GM19397 (cell line): ENCODE measurements around the gene SNCA.

Experiments
- ATAC-seq: cut with Tn5 transposase; IDR thresholded peaks from one replicate; pipeline ENCODE4 v1.9.1; 2021; ENCODE audit warnings: mild to moderate bottlenecking, moderate library complexity; ENCODE audit not compliant: unreplicated experiment

SNCA gene

GRCh38 chr4:89712827-89713226 lies 124.1 kb downstream of the SNCA start:
- no peak for ATAC-seq

DNA sequence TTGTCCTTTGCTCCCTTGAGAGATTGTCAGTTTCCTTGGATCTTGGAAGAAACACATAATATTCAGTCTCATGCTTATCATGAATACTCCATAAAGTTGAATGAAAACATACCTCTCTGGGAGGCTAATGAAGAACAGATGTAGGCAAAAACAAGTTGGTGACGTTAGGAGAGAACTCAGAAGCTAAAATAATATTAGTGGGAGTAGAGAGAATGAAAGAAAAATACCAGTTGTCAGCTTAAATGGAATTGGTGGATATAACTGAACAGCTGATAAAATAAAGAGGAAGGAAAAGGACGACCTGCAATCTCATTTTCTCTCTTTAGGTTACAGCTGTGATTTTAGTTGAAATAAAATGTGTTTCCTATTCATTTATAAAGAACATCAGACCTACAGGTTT lies 124.8 kb downstream of the SNCA start:
- ATAC-seq, result no peak

DNA sequence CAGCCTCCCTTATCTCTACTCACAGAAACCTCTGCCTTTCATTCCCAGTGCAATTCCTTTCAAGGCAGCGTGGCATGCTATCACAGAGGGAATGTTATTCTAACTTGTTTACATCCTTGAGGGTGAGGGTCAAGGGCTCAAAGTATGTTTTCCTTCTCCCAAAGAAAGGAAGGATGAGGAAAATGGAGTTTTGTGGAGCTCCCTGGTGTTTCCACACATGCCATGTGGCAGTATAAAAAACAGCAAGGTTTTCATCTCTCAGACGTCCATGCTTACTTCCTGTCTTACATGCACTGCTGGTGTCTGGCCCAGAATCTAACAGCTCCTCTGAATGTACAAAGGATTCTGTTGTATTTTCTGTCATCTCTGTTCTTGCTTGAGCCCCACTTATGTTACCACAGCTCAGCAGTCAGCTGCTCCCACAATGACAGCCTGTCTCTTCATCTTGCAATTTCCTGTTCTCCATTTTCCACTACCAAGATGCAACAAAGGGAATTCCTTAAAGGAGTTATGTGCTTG lies 128.0 kb downstream of the SNCA start:
- ATAC-seq, result no peak

DNA sequence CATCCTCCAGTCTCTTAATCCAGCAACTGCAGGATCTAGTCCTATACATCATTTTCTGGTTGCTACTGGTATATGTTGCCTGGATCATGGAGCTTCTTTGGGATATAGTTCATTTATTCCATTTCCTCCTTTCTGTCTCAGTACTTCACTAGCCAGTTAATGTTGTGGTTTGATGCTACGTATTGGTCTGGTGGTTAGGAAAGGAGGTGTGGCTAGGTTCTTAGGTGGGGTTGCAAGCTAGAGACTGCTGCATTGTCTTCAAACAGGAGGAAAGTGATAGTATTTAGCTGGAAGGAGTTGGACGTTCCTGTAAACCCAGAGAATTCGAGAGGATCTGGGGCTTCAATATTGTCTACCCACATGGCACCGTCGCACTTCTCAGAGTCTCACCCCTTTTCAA lies 129.5 kb downstream of the SNCA start:
- no peak for ATAC-seq

GRCh38 chr4:89704651-89705395 lies 132.1 kb downstream of the SNCA start:
- ATAC-seq, result no peak

- no peak for ATAC-seq
Observed at GRCh38 chr4:89703829-89704590, 133.0 kb downstream of the SNCA start.

- ATAC-seq, result no peak
Observed at GRCh38 chr4:89700766-89701423, 136.1 kb downstream of the SNCA start.

- no peak for ATAC-seq
Observed at GRCh38 chr4:89685690-89686089, 151.3 kb downstream of the SNCA start.

DNA sequence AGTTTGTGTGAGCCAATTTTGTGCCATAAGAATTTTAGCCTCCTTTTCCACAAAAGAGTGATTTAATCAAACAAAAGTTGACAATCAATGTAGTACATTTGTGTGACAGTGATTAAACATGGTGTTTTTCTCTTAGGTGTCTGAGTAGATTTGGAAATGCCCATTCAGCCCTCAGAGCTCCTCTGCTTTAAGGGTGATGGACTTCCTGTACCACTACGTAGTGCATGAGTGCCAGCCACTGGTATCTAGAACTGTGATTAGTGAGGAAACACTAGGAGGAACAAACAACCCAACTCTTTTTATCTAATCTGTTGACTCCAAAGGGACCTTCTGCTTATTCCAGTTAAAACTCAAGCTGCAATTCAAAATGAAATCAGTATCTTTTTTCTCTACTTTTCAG lies 151.7 kb downstream of the SNCA start:
- ATAC-seq, result no peak

DNA sequence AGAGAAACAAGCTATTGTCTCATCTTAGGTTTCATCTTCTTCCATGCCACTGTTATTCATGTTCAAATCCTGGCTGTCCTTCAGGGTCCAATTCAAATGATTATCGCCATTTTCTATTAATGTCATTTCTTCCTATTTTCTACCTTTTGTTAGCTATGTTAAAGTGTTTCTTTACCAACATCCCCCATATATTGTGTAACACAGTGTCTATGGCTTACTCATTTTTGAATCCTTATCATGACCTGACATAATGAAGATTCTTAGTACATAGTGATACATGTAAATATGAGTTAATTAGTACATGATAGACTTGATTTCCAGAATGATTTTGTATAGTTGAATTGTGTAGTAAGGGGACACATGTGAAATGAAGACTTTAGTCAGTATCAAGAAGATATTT lies 152.4 kb downstream of the SNCA start:
- no peak for ATAC-seq

GRCh38 chr4:89682808-89683207 lies 154.2 kb downstream of the SNCA start:
- ATAC-seq, result no peak

DNA sequence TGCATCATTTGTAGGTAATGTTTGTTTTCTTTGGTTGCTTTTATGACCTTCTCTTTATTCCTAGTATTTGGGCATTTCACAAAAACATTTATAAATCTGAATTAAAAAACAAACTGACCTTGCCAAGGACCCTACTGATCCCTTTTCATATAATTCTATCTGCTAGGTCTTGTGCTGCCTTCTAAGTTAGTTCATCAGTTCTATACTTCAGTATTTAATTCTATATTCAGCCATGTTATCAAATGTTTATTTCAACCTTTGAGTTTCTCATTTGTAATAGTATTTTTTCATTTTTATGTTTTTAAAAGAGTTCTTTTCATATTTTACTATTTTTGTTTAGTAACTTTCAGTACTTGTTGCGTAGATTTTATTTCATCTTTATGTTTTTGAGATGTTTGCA lies 155.3 kb downstream of the SNCA start:
- ATAC-seq, result no peak

- ATAC-seq, result no peak
Observed at GRCh38 chr4:89681219-89681618, 155.7 kb downstream of the SNCA start.

DNA sequence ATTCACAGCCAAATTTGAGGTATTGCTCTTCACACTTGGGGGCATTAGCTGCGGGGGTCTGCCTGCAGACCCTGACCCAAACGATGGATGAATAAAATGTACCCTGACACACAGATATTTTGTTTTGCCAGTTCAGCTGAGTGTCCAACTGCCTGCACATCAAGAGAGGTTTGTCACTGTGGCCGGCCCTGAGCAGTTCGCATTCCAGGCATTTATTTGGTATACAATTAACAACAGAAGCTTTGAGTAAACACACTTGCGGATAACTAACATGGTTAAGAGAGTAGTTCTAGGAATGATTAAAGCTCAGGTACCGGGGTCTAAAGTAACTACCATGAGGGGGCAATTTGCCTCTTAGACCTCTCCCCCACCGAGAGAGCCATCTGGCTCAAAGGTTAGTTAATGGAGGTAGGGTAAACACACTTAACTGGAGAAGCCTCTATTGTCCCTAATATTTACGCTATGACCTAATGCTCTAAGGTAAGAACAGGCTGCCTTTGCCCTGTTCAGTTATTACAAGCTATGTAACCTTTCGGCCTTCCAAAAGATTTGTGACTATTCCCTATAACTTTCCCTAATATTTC lies 162.0 kb downstream of the SNCA start:
- ATAC-seq, result no peak
